ENCODE measurements around the gene CDC42SE2. TPM values are rescaled to one million over a fixed set of nuclear protein-coding genes. Genes with fewer than 3 reads are reported as not detected.
A peak's percentile ranks its signal among the peaks of the same experiment; 100 is the strongest.
"Not testable (repeated sequence)": the region's sequence is repeated elsewhere in the genome, so short reads cannot be mapped to it uniquely, and the experiment has no call there.

The CDC42SE2 gene
- total RNA-seq, 2 experiments from 2014 or later: 145 TPM

- H3K27ac Mint-ChIP-seq: peak overlapping the region; percentile 90
- CTCF ChIA-PET: interaction anchor here (0.6 to 4.4 kb wide), 4 partner anchors 11 to 115 kb away, joined by 3 to 28 read pairs (median 4); partner anchors contain the start of gene CDC42SE2
Measured at GRCh38 chr5:131379723-131380122, 115.9 kb downstream of the CDC42SE2 start.

GRCh38 chr5:131380238-131380637 lies 116.4 kb downstream of the CDC42SE2 start:
- H3K9me3 Mint-ChIP-seq, POLR2A ChIA-PET, DNase-seq, H3K27me3 Mint-ChIP-seq: not testable (repeated sequence)
- peak overlapping the region; percentile 65 for H3K4me3 Mint-ChIP-seq
- peak overlapping the region; percentile 90 for H3K27ac Mint-ChIP-seq
- H3K4me1 Mint-ChIP-seq: peaks cover 90% of the 10 kb centered on the region
- peaks cover 56% of the 10 kb centered on the region for H3K36me3 Mint-ChIP-seq (ENCODE audit: low read depth)
- CTCF ChIA-PET: interaction anchor here (0.6 to 4.4 kb wide), 3 partner anchors 11 to 115 kb away, joined by 3 to 28 read pairs (median 3); partner anchors contain the start of gene CDC42SE2

More at GRCh38 chr5:131379723-131380122, 115.9 kb downstream of the CDC42SE2 start:
- Mint-ChIP-seq H3K27me3 (no peaks in the 10 kb centered on the region), H3K4me1 (peaks cover 91% of the 10 kb centered on the region), H3K36me3 (ENCODE audit: low read depth) (peaks cover 56% of the 10 kb centered on the region), H3K9me3 (no peaks in the 10 kb centered on the region), H3K4me3 (peak overlapping the region; percentile 65)
- peak; percentile 67 for DNase-seq
- POLR2A ChIA-PET: interaction anchor here (0.6 kb wide), 1 partner anchor 169 kb away, joined by 3 read pairs; no protein-coding TSS in a partner anchor

- peaks cover 56% of the 10 kb centered on the region for H3K36me3 Mint-ChIP-seq (ENCODE audit: low read depth)
- DNase-seq: no peak
- no peaks in the 10 kb centered on the region for H3K27me3 Mint-ChIP-seq
- ChIA-PET CTCF (interaction anchor here (0.6 to 4.4 kb wide), 3 partner anchors 12 to 116 kb away, joined by 4 to 28 read pairs (median 12); partner anchors contain the start of gene CDC42SE2), POLR2A (no interaction called here)
- H3K27ac Mint-ChIP-seq: peak overlapping the region; percentile 90
- peaks cover 90% of the 10 kb centered on the region for H3K4me1 Mint-ChIP-seq
- H3K4me3 Mint-ChIP-seq: peak overlapping the region; percentile 26
- H3K9me3 Mint-ChIP-seq: no peaks in the 10 kb centered on the region
Measured at GRCh38 chr5:131381021-131381420, 117.2 kb downstream of the CDC42SE2 start.

GRCh38 chr5:131381777-131382176 lies 117.9 kb downstream of the CDC42SE2 start:
- Mint-ChIP-seq H3K9me3 (no peaks in the 10 kb centered on the region), H3K27ac (peak overlapping the region; percentile 90), H3K4me3 (peak overlapping the region; percentile 47), H3K4me1 (peaks cover 89% of the 10 kb centered on the region), H3K27me3 (no peaks in the 10 kb centered on the region), H3K36me3 (ENCODE audit: low read depth) (peaks cover 55% of the 10 kb centered on the region)
- CTCF ChIA-PET: interaction anchor here (0.6 to 4.4 kb wide), 38 partner anchors 8 to 510 kb away, joined by 3 to 28 read pairs (median 4); partner anchors contain the start of gene CDC42SE2
- peak; percentile 37 for DNase-seq
- POLR2A ChIA-PET: interaction anchor here (0.9 to 1.5 kb wide), 3 partner anchors 96 to 173 kb away, joined by 3 to 6 read pairs (median 5); no protein-coding TSS in a partner anchor

GRCh38 chr5:131382407-131383395 lies 118.8 kb downstream of the CDC42SE2 start:
- Mint-ChIP-seq H3K27ac (peak overlapping the region; percentile 90), H3K4me3 (peak overlapping the region; percentile 30), H3K9me3 (no peaks in the 10 kb centered on the region), H3K36me3 (ENCODE audit: low read depth) (peaks cover 60% of the 10 kb centered on the region), H3K4me1 (peaks cover 85% of the 10 kb centered on the region), H3K27me3 (no peaks in the 10 kb centered on the region)
- DNase-seq: peak; percentile 74
- ChIA-PET POLR2A (interaction anchor here (0.9 to 1.5 kb wide), 4 partner anchors 32 to 173 kb away, joined by 3 to 6 read pairs (median 4); no protein-coding TSS in a partner anchor), CTCF (interaction anchor here (0.6 to 4.4 kb wide), 40 partner anchors 8 to 511 kb away, joined by 3 to 28 read pairs (median 4); partner anchors contain the start of gene CDC42SE2)

- Mint-ChIP-seq H3K27ac (peak overlapping the region; percentile 90), H3K9me3 (no peaks in the 10 kb centered on the region), H3K4me1 (peaks cover 81% of the 10 kb centered on the region), H3K4me3 (no peak overlapping the region), H3K36me3 (ENCODE audit: low read depth) (peaks cover 60% of the 10 kb centered on the region), H3K27me3 (no peaks in the 10 kb centered on the region)
- CTCF ChIA-PET: interaction anchor here (1.0 to 2.1 kb wide), 4 partner anchors 12 to 126 kb away, joined by 3 to 7 read pairs (median 5); partner anchors contain the start of gene CDC42SE2
- POLR2A ChIA-PET: interaction anchor here (0.6 kb wide), 2 partner anchors 94 to 509 kb away, joined by 3 read pairs; no protein-coding TSS in a partner anchor
- no peak for DNase-seq
Measured at GRCh38 chr5:131384173-131384572, 120.3 kb downstream of the CDC42SE2 start.

GRCh38 chr5:131384616-131385214 lies 120.9 kb downstream of the CDC42SE2 start:
- Mint-ChIP-seq H3K27ac (peak overlapping the region; percentile 90), H3K4me3 (no peak overlapping the region), H3K27me3 (no peaks in the 10 kb centered on the region), H3K9me3 (no peaks in the 10 kb centered on the region), H3K36me3 (ENCODE audit: low read depth) (peaks cover 63% of the 10 kb centered on the region), H3K4me1 (peaks cover 82% of the 10 kb centered on the region)
- no peak for DNase-seq
- POLR2A ChIA-PET: interaction anchor here (0.6 kb wide), 2 partner anchors 95 to 510 kb away, joined by 3 read pairs; no protein-coding TSS in a partner anchor
- CTCF ChIA-PET: interaction anchor here (0.9 to 2.1 kb wide), 6 partner anchors 11 to 126 kb away, joined by 3 to 7 read pairs (median 5); partner anchors contain the start of gene CDC42SE2

- peaks cover 82% of the 10 kb centered on the region for H3K4me1 Mint-ChIP-seq
- H3K27me3 Mint-ChIP-seq: no peaks in the 10 kb centered on the region
- no peak for DNase-seq
- ChIA-PET CTCF (interaction anchor here (1.5 kb wide), 1 partner anchor 13 kb away, joined by 3 read pairs; no protein-coding TSS in a partner anchor), POLR2A (no interaction called here)
- H3K9me3 Mint-ChIP-seq: no peaks in the 10 kb centered on the region
- H3K4me3 Mint-ChIP-seq: no peak overlapping the region
- peaks cover 65% of the 10 kb centered on the region for H3K36me3 Mint-ChIP-seq (ENCODE audit: low read depth)
- no peak overlapping the region for H3K27ac Mint-ChIP-seq
Measured at GRCh38 chr5:131386124-131386523, 122.3 kb downstream of the CDC42SE2 start.

GRCh38 chr5:131386779-131387178 lies 122.9 kb downstream of the CDC42SE2 start:
- Mint-ChIP-seq H3K4me1 (peaks cover 79% of the 10 kb centered on the region), H3K9me3 (no peaks in the 10 kb centered on the region), H3K4me3 (no peak overlapping the region), H3K27me3 (no peaks in the 10 kb centered on the region), H3K36me3 (ENCODE audit: low read depth) (peaks cover 65% of the 10 kb centered on the region), H3K27ac (peak overlapping the region; percentile 60)
- CTCF ChIA-PET: interaction anchor here (1.5 kb wide), 1 partner anchor 14 kb away, joined by 3 read pairs; no protein-coding TSS in a partner anchor
- POLR2A ChIA-PET: no interaction called here
- DNase-seq: no peak

- POLR2A ChIA-PET: interaction anchor here (0.7 kb wide), 1 partner anchor 34 kb away, joined by 18 read pairs; no protein-coding TSS in a partner anchor
Measured at GRCh38 chr5:131387255-131387654, 123.4 kb downstream of the CDC42SE2 start.

GRCh38 chr5:131389096-131389868 lies 125.4 kb downstream of the CDC42SE2 start:
- ChIA-PET POLR2A (no interaction called here), CTCF (interaction anchor here (1.1 to 1.7 kb wide), 2 partner anchors 124 to 126 kb away, joined by 3 to 5 read pairs; partner anchors contain the start of gene CDC42SE2)
- no peak for DNase-seq
- Mint-ChIP-seq H3K27ac (peak overlapping the region; percentile 68), H3K4me1 (peaks cover 80% of the 10 kb centered on the region), H3K4me3 (peak overlapping the region; percentile 2), H3K27me3 (no peaks in the 10 kb centered on the region), H3K36me3 (ENCODE audit: low read depth) (peaks cover 78% of the 10 kb centered on the region), H3K9me3 (no peaks in the 10 kb centered on the region)

More at GRCh38 chr5:131387255-131387654, 123.4 kb downstream of the CDC42SE2 start:
- Mint-ChIP-seq H3K4me1 (peaks cover 79% of the 10 kb centered on the region), H3K9me3 (no peaks in the 10 kb centered on the region), H3K36me3 (ENCODE audit: low read depth) (peaks cover 69% of the 10 kb centered on the region), H3K4me3 (no peak overlapping the region), H3K27ac (no peak overlapping the region), H3K27me3 (no peaks in the 10 kb centered on the region)
- no peak for DNase-seq
- CTCF ChIA-PET: no interaction called here

Measured in activated CD4-positive, alpha-beta T cell treated with anti-CD3 and anti-CD28 coated beads, Interleukin-2, amount 10 ng/mL, durations not matched to agents 7 days and 5 days (primary cell).